Natural killer cell (primary cell): ENCODE data around the gene PNRC1. TPM values are rescaled to one million over a fixed set of nuclear protein-coding genes. Genes with fewer than 3 reads are reported as not detected.
"Not testable (repeated sequence)": the region's sequence is repeated elsewhere in the genome, so short reads cannot be mapped to it uniquely, and the experiment has no call there.

ENCODE experiments used
- ATAC-seq, 3 donors: fragments of 150-1000 bp in 2 of 3; fragments of 200-7000 bp in 1 of 3; cut with Tn5 transposase; 1 replicate in 1 of 3; 2 replicates in 2 of 3; pipeline ENCODE4 v1.10.0; 2021; ENCODE audit warnings: mild to moderate bottlenecking in 2 of 3, moderate library complexity in 2 of 3
- DNase-seq, 2 donors: peaks; one replicate each; pipeline versions ENCODE4 v3.0.0 to v3.0.0-alpha.2; 2013 to 2021; ENCODE audit warnings: mixed read lengths in 1 of 2
- H3K27ac ChIP-seq: one replicate; pipeline ENCODE4 v1.5.1; 2013; ENCODE audit warnings: mild to moderate bottlenecking, low read length
- H3K27me3 ChIP-seq: one replicate; pipeline ENCODE4 v1.6.1; 2013; ENCODE audit warnings: low read length; ENCODE audit not compliant: control insufficient read depth, insufficient read depth
- H3K36me3 ChIP-seq: one replicate; pipeline ENCODE4 v1.6.1; 2013; ENCODE audit warnings: low read length; ENCODE audit not compliant: control insufficient read depth, insufficient read depth
- H3K4me1 ChIP-seq: one replicate; pipeline ENCODE4 v1.6.1; 2013; ENCODE audit warnings: low read length; ENCODE audit not compliant: control insufficient read depth, insufficient read depth
- H3K4me3 ChIP-seq: one replicate; pipeline ENCODE4 v1.5.1; 2013; ENCODE audit warnings: low read length
- H3K9me3 ChIP-seq: one replicate; pipeline ENCODE4 v1.6.1; 2013; ENCODE audit warnings: low read length; ENCODE audit not compliant: control insufficient read depth, insufficient read depth
- H3K27ac Mint-ChIP-seq, 2 donors: one replicate each; pipeline ENCODE4 v1.8.0; 2022; ENCODE audit warnings: mild to moderate bottlenecking in 2 of 2, mixed read lengths in 2 of 2, moderate library complexity in 1 of 2
- H3K27me3 Mint-ChIP-seq, 2 donors: one replicate each; pipeline ENCODE4 v1.8.0; 2022; ENCODE audit warnings: low read depth in 2 of 2, mixed read lengths in 2 of 2
- H3K36me3 Mint-ChIP-seq: one replicate; pipeline ENCODE4 v1.8.0; 2022; ENCODE audit warnings: mixed read lengths
- H3K4me1 Mint-ChIP-seq, 2 donors: one replicate each; pipeline ENCODE4 v1.8.0; 2022; ENCODE audit warnings: mixed read lengths in 2 of 2
- H3K4me3 Mint-ChIP-seq: one replicate; pipeline ENCODE4 v1.8.0; 2022; ENCODE audit warnings: mild to moderate bottlenecking, moderate library complexity, mixed read lengths
- H3K9me3 Mint-ChIP-seq, 2 donors: one replicate each; pipeline ENCODE4 v1.8.0; 2022; ENCODE audit warnings: mixed read lengths in 2 of 2
- CTCF ChIP-seq: fragments of 200-600 bp; IDR thresholded peaks from one replicate; pipeline ENCODE4 v1.8.0; 2022; ENCODE audit warnings: antibody characterized with exemption
- WGBS: methylation state at CpG from one replicate; pipeline ENCODE4 v1.1.7; 2013; ENCODE audit warnings: missing lambda C conversion rate; ENCODE audit not compliant: insufficient coverage; 5-methylcytosine and 5-hydroxymethylcytosine counted together
- intact Hi-C: fragments of 100-400 bp; cut with micrococcal nuclease; formaldehyde crosslinking; loops from one replicate; pipeline ENCODE4 v1.14.2; 2022
- total RNA-seq, 4 donors: library from RNA; stranded (reverse); fragments of 120-200 nt in 1 of 4; gene quantifications; one replicate each; pipeline versions ENCODE4 v1.2.3 to v1.2.4, GENCODE V29; 2013 to 2022

PNRC1 gene
- total RNA-seq, 3 donors from 2014 or later (not counting 1 experiment from before 2014, with no cell fraction given): 695 to 970 (median 712) TPM

GRCh38 chr6:89058627-89059026 is 21.9 kb upstream of the PNRC1 start:
- H3K9me3 ChIP-seq: no peaks in the 10 kb centered on the region
- Mint-ChIP-seq H3K36me3 (no peaks in the 10 kb centered on the region), H3K4me1 (no peaks in the 10 kb centered on the region), H3K4me3 (no peak overlapping the region), H3K27me3 (peaks cover 0 to 6% of the 10 kb centered on the region in 2 donors), H3K9me3 (no peaks in the 10 kb centered on the region), H3K27ac (no peak overlapping the region)
- no peaks in the 10 kb centered on the region for H3K4me1 ChIP-seq
- H3K36me3 ChIP-seq: no peaks in the 10 kb centered on the region
- DNase-seq (no peak), ATAC-seq (no peak)
- no peak for TF ChIP-seq CTCF
- no peak overlapping the region for H3K27ac ChIP-seq
- no peaks in the 10 kb centered on the region for H3K27me3 ChIP-seq
- H3K4me3 ChIP-seq: no peak overlapping the region
- intact Hi-C loops: no loop called here
- WGBS: 94% methylated on average over 5 of the region's 5 CpGs

DNA sequence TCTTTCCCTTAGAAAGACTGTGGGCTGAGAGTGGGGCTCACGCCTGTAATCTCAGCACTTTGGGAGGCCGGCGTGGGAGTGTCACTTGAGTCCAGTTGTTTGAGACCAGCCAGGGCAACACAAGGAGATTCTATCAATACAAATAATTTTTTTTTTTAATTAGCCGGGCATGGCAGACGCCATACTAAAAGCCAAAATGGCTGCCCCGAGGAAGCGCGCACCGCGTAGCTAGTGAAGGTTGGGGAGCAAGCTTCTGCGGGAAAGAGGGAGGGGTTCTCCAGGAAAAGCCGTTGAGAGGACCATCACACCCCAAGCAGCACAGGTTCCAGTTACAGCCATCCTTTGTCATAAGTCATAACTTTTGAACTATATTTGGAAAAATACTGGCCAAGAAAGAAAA is 21.3 kb upstream of the PNRC1 start:
- Histone ChIP-seq H3K9me3 (no peaks in the 10 kb centered on the region), H3K4me1 (no peaks in the 10 kb centered on the region), H3K27me3 (no peaks in the 10 kb centered on the region), H3K4me3 (no peak overlapping the region), H3K27ac (no peak overlapping the region), H3K36me3 (no peaks in the 10 kb centered on the region)
- WGBS: 99% methylated on average over 12 of the region's 12 CpGs
- TF ChIP-seq CTCF: no peak
- no peaks in the 10 kb centered on the region for H3K4me1 Mint-ChIP-seq
- no peak overlapping the region for H3K27ac Mint-ChIP-seq
- no peaks in the 10 kb centered on the region for H3K36me3 Mint-ChIP-seq
- no peaks in the 10 kb centered on the region for H3K9me3 Mint-ChIP-seq
- H3K27me3 Mint-ChIP-seq: peaks cover 0 to 6% of the 10 kb centered on the region in 2 donors
- DNase-seq: no peak
- ATAC-seq: no peak
- no peak overlapping the region for H3K4me3 Mint-ChIP-seq
- intact Hi-C loops: no loop called here

- Histone ChIP-seq H3K36me3 (no peaks in the 10 kb centered on the region), H3K4me3 (no peak overlapping the region), H3K27ac (no peak overlapping the region), H3K9me3 (no peaks in the 10 kb centered on the region), H3K27me3 (no peaks in the 10 kb centered on the region), H3K4me1 (no peaks in the 10 kb centered on the region)
- no peaks in the 10 kb centered on the region for H3K36me3 Mint-ChIP-seq
- no peak overlapping the region for H3K4me3 Mint-ChIP-seq
- H3K4me1 Mint-ChIP-seq: no peaks in the 10 kb centered on the region
- ATAC-seq (no peak), DNase-seq (no peak)
- intact Hi-C loops: no loop called here
- H3K27ac Mint-ChIP-seq: no peak overlapping the region
- no peak for TF ChIP-seq CTCF
- H3K27me3 Mint-ChIP-seq: peaks cover 0 to 6% of the 10 kb centered on the region in 2 donors
- no peaks in the 10 kb centered on the region for H3K9me3 Mint-ChIP-seq
- WGBS: 100% methylated on average over 1 of the region's 1 CpG
These were observed 16.7 kb upstream of the PNRC1 start for GRCh38 chr6:89063881-89064280.

DNA sequence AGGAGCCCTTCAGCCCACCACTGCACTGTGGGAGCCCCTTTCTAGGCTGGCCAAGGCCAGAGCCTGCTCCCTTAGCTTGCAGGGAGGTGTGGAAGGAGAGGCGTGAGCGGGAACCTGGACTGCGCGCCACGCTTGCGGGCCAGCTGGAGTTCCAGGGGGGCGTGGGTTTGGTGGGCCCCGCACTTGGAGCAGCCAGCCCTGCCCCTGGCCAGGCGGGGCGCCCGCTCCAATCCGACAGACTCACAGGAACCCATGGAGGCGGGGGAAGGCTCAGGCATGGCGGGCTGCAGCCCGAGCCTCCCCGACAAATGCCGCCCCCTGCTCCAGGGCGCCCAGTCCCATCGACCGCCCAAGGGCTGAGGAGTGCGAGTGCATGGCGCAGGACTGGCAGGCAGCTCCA is 15.6 kb upstream of the PNRC1 start:
- H3K36me3 Mint-ChIP-seq, H3K27me3 Mint-ChIP-seq, H3K27ac ChIP-seq, H3K9me3 Mint-ChIP-seq, DNase-seq, H3K4me3 ChIP-seq, H3K4me1 Mint-ChIP-seq, intact Hi-C loops, H3K27me3 ChIP-seq, H3K27ac Mint-ChIP-seq, H3K9me3 ChIP-seq, H3K36me3 ChIP-seq, ATAC-seq, H3K4me3 Mint-ChIP-seq, H3K4me1 ChIP-seq: not testable (repeated sequence)
- WGBS: 97% methylated on average over 22 of the region's 22 CpGs

DNA sequence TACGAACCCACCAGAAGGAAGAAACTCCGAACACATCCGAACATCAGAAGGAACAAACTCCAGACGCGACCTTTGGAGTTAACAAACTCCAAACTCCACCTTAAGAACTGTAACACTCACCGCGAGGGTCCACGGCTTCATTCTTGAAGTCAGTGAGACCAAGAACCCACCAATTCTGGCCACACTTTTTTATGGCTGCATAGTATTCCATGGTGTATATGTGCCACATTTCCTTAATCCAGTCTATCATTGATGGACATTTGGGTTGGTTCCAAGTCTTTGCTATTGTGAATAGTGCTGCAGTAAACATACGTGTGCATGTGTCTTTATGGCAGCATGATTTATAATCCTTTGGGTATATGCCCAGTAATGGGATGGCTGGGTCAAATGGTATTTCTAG is 14.4 kb upstream of the PNRC1 start:
- ATAC-seq, intact Hi-C loops, H3K4me3 Mint-ChIP-seq, H3K4me3 ChIP-seq, H3K27ac ChIP-seq, H3K36me3 ChIP-seq, H3K36me3 Mint-ChIP-seq, H3K4me1 Mint-ChIP-seq, H3K27me3 ChIP-seq, DNase-seq, H3K9me3 Mint-ChIP-seq, H3K27ac Mint-ChIP-seq, H3K9me3 ChIP-seq, H3K27me3 Mint-ChIP-seq, H3K4me1 ChIP-seq: not testable (repeated sequence)
- WGBS: 98% methylated on average over 8 of the region's 9 CpGs
